ENCODE results near the gene WBP11. TPM values are rescaled to one million over a fixed set of nuclear protein-coding genes. Genes with fewer than 3 reads are reported as not detected.

WBP11 gene
- polyA plus RNA-seq, 1 donor: 57.4 TPM

DNA sequence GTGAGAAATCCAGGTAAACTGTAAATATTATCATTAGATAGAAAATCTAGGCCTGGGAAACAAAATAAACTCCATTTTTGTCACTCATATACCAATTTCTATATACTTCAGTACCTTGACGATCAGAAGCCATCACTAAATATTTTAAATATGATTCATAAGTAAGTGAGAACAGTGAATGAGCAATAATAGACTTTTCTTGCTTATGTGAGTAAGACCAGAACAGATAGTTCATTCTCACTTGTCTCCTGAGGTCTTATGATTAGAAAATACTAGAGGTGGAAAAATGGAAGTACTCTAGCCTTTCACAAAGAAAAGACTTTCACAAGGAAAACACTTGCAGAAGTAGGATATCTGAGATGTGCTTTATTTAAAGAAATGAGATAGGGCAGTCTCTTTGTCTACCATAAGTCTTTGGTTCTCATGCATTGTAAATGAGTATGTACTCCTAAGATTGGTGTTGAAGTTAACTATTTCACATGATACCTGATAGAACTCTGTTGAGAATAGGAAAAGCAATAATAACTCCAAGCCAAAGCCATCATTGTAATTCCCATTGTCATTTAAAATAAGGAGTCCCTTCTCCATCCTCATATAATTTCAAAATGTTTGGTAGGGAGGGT, 20.8 kb upstream of the WBP11 start:
- DNase-seq: no peak

DNA sequence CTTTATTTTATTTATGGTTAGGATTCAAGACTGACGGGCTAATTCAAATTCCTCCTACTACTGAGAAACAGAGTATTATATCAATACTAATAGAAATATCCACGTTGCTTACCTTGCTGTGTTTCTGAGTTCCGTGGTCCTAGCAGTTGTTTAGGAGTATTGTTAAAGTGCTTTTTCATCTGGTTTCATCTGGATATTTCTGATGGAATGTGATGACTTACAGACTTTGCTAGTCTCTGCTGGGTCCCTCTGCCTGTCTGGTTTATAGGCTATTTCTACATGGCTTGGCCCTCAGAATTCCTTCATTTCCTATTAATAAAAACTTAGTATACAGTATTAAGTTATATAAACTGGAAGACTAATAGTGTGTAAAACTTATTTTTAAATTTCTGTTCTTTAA, 10.7 kb upstream of the WBP11 start, which contains the start of gene SMCO3:
TSS of gene SMCO3 (minus strand) at position 169 of the 400 bp plus-strand sequence. CDS start 7,502 bp downstream, outside the sequence.
- DNase-seq: no peak

DNA sequence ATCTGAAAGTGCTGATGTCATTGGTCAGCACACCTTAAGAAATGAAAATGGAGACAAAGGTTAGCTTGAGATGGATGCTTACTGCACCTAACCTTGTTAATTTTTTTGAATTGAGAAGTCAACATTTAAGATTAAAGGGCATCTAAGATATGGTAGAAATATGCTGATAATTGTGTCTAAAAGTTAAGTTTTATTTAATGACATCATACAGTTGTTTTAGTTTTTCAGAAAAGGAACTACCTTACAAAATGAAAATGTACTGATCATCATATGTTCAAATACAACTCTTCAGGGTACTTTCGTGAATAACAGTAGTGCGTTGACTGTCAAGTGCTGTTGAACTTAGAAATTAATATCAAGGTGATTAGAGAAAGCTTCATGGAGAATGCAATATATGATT, 8.2 kb upstream of the WBP11 start:
- no peak for DNase-seq

DNA sequence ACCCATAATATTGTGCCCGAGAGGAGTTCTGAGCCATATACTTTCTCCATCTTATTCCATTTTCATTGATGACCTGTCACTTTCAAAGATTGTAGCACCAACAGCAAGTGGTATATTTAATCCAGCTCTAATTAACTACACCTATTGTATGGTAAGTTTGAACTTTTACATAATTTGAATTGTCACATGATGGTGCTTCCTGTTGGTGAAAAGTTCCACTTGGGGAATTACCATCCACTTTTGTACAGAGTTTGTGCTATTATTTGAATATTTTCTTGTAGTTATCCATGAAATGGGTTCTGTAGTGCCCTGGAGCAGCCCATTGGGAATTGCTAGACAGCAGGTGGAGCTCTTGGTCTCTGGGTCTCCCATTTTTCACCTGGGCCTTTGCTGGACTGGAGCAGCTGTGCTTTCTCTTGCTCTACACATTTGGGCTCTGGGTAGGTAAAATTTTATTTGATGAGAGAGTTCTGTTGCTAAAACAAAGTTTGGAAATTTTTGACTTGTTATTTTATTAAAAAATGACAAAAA, 7.7 kb upstream of the WBP11 start:
- DNase-seq: no peak

DNA sequence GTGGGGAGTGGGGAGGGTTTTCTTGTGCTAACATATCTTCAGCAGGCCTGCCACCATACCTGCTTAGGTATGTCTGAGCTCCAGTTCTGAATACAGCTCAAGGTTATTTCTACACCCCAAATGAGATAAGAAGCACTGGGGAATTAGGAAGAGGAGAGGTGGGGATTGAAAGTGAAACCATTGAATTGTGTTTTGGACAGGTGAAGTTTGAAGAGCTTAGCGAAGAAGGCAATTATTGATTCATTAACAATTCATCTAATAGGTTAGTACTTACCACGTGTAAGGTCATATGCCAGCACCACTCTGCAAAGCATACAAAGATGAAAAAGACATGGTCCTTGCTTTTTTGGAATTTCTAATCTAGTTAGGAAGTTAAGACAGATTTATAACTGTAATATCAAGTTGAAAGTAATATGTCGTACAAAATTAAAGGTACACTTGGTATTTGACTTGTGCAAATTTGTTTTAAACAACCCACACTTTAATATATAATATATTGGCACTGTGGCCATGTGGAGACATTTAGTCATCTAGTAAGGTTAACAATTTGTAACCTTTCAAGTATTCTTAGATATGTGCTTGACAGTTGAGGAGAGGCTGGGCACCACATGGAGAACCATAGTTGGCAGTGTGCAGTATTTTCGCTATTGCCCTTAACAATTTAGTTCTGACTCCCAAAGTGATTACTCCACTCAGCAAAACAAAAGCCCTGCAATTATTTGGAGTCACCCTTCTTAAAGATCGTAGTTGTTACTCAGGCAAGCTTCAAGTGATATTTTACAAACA, 7.1 kb upstream of the WBP11 start:
- DNase-seq: no peak

DNA sequence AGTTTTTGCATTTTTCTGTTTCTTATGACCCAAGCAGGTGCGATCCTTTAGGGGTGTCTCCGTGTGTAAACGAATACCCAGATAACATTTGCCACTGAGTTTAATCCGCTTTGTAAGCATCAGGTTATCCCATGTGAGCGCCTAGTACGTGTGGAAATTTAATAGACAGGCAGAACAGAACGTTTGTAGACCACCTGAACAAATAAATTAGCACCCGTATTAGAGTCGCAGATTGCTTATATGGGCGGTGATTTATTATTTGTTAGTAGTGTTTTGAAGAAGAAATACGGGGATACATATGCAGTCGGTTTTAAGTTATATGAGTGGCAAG, 517 bp upstream of the WBP11 start:
- no peak for DNase-seq

DNA sequence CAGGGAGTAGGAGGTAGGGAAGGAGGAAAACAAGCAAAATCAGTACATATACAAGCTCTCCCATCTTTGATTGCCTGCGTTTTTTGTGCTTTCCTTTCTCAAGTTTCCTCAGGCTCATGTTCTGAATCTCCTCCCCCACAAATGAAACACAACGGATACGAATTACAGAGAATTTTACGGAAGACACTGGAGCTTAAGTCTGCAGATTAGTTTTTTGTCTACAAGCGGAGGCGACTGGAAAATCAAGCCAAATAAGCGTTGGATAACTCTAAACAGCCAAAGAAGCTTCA, 612 bp downstream of the WBP11 start:
- no peak for DNase-seq

DNA sequence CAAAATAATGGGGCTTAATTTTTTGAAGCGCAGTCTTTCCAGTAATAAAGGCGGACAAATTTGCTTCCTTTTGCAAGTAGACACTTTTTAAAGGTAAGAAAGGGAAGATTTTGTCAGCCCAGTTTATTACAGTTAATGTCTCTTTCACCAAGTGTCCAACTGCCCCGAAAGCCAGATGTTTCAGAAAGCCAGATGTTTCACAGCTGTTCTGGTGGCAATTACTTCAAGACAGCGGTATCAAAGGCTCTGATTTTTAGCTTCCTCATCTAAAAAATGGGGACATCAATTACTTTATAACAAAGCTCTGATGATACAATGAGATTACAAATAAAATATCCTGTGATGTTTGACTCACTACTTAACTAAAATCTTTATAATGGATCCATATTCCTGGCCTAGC, 1.0 kb downstream of the WBP11 start:
- no peak for DNase-seq

DNA sequence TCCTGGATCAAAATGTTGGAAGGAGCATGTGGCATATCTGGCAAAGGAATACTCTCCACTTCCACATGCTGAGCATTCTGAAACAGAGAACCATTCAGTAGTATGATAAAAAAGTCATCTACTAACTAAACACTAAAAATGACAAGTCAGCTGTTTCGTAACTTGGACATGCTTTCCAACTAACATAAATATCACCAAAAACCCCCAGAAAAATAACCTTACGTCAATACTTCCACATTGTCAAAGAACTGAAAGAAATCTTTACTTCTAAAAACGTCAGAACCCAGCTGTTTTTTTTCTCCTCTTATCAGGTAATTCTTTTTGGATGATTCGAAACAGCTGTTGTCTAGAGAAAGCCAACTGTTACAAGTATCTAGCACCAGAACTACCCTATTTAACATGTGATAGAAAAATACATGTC, 8.2 kb downstream of the WBP11 start:
- no peak for DNase-seq

DNA sequence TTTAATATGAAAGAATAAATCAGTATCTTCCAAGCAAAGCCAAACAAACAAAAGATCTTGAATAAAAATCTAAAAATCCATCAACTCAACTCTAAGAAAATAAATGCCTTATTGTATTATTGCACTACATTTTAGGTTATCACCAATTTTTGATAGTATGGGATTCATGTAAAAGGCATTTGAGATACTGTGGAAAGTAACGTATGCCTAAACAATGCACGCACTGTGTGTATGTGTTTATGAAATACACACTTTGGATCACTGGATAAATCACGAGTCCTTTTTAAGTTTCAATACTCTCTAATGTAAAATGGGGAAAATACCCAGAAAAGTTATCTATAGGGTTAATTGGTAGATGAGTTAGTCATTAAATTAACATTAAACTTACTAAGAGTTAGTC, 17.7 kb downstream of the WBP11 start:
- DNase-seq: no peak

DNA sequence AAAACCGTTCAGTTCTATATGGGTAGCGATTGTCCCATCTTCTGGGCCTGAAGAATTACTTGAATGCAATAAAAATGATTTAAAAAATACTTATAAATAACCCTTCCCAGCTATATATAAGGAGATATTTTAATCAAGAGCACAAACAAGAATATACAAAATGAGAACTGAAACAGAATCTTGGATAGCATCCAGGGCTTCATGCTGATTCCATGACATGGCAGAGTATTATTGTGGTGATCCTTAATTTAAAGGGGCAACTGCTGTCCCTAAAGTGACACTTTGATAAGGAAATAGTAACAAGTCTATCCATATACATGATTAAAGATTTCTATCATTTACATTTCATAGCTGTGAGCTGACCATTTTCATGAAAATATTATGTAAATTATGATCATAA, 18.8 kb downstream of the WBP11 start:
- no peak for DNase-seq

DNA sequence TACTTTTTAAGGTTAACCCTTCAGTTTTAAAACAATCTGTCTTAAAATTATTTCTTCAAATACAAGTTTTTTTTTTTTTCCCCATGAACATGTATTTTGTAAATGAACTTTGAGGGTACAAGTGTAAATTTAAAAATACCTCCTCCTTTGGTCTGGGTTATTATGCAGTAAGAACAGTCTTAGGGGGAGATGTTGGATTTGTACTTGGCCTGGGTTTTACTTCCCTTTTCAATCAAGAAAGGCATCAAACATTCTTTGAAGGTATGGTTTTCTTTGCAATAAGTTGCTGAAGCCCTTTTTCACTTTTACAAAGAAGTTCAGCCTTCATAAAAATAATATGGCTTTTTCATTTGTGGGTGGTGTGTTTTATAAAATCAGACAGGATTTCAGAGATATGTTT, 20.5 kb downstream of the WBP11 start:
- DNase-seq: no peak

DNA sequence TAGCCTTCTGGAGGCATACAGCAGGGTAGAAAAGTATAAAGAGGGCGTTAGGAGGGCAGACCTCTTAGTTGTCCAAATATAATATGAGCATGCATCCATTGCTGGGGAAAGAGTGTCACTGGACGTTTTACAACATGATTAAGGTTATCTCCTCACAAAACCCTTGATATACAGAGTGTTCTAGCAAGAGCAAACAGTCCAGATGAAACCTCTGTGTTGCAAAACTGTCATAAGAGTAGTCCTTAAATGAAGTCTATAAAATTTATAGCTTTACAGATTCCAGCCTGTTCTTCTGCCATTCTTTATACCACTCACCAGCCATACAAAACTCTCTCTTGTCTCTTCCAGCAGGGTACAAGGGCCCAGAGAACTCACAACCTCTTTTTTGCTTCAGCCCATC, 21.7 kb downstream of the WBP11 start:
- no peak for DNase-seq

DNA sequence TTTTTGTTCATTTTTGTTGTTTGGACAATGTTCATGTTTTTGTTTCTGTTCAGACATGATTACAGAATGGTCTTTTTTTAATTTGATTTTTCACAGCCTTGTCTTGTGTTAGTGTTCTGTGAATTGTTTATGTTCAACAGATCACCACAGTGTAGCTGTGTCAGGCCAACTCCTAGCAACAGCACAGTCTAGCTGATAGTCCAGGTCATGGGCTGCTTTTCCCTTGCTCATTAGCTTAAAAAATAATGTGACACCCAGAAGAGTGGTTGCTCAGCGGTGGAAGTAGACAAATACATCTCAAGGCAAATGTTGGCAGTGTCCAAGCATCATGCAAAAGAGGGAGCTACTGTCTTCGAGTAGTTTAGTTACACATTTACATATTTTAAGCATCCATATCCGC, 22.4 kb downstream of the WBP11 start:
- DNase-seq: no peak

DNA sequence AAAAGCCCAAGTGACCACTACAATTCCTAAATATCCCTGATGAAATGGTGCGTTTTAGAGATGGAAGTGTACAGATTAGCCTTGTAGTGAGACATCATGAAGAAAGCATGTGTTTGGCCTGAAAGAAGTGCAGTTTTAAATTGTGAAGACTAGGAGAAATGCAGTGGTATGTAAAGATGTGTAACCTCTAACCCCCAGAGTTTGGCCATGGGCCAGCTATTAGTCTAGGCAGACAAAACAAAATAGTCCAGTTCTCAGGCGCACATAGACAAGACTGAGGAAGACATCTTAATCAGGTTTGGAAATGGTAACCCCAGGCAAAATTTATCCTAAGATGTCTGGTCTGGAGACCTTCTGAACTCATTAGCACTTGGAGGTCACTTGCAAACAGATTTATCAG, 23.4 kb downstream of the WBP11 start:
- DNase-seq: no peak

DNA sequence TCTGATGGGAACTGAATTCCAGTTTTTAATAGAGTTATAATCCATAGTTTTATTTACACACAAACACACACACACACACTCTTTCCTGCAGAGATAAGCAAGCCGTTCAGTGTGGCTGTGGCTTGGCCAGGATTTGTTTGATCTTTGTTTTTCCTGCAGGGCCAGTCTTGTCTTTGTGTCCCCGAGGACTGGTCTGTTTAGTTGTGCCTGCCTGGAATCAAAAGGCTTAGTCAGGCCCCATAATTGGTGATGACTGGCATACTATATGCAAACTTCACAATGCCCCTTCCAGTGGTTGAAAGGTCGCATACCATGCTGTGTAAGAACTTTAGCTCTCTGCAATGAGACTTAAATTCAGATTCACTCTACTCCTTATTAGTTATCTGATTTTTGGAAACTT, 26.0 kb downstream of the WBP11 start:
- DNase-seq: no peak

DNA sequence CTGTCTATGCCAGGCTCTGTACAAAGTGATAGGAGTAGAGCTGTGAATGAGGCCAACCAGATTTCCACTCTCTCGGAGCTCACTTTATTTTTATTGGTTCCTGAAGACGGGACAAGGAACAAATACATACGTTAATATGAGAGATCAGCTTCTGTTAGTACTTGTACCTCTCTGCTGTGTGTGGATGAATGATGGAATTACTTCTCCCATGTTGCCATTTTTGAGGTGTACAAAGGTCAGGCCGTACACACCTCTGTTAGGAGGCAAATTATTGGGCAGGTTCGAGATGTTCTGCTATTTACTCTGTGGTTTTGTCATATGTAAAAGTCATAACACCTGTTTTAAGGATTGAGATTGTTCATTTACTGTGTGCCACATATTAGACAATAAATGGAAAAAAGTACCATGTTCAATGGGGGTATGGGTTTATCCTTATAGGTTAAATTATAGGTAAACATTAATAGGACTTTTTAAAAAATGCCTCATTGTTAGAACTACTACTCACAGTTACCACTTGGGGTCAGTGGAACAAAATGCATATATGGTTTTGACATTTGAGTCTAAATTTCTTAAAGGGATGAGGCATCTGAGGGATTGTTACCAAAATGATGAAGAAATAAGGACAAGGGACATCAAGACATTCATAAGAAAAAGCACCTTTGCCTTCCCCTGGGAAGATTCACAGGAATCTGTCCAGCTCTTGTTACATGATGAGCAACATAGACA, 26.9 kb downstream of the WBP11 start:
- no peak for DNase-seq

DNA sequence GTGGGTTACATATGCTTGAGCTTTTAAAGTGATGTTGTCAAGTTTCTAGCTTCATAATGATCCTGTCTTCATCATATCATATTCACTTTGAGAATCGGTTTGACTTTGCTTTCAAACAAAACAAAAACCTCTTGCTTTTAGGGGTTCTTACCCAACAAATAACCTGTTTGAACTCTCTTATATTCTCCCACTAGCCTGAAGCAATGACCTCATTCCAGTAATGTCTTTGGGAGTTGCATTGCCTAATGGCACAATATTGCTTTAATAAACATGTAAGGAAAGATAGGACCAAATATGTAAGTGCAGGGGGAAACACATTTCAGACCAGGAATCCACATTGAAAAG, 27.7 kb downstream of the WBP11 start:
- no peak for DNase-seq

DNA sequence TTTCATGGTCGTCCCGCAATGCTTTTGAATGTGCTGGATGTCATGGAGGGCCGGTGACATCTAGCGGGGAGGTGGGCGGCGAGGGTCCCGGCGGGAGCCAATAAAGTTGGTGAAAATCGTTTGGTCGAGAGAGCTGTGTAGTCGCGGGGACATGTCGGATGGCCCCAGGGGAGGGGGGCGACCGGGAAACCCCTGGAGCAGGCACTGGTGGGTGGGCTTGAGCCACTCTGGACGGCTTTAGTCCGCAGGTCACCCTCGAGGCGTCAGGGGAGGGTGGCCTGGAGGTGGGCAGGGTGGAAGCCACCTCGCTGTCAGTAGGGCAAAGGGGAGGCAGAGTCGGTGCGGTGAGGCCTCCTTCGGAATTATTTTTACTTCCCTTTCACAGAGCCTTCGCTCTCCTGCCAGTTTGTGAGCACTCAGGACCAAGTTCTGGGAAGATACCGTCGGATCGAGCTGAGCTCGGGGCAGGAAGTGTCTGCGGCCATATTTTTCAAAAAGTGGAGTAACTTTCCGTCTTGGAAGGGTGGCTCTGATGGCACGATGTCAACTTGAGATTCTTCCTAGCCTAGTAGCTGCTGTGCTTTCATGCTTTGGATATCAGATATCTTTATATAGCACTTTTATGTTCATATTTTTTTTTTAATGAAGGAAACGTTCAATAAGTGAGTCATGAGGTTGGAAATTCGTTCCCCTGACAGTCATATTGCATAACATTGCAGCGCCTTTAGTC, 28.2 kb downstream of the WBP11 start:
- peak; percentile 76 for DNase-seq

DNA sequence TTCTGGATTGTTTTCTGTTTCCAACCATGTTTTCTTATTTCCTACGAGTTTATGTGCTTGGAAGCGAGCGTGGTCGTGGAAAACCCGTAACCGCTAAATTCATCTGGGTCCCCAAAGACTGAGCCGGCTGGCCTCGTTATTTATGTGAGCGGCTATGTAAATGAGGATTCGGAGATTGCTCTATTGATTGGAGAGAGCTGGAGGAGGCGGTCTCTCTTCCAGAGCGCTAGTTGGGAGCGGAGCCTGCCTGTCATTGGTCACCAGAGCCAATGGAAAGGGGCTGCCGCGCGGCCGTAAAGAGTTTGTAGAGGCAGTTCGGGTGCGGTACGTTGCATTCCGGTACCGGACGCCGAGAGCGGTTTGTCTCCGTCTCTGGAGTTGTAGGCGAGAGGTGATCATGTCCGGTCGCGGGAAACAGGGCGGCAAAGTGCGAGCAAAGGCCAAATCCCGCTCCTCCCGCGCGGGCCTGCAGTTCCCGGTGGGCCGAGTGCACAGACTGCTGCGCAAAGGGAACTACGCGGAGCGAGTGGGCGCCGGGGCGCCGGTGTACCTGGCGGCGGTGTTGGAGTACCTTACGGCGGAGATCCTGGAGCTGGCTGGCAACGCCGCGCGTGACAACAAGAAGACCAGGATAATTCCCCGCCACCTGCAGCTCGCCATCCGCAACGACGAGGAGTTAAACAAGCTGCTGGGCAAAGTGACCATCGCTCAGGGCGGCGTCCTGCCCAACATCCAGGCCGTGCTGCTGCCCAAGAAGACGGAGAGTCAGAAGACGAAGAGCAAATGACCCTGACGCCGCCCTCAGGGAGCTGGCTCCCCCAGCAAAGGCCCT, 29.0 kb downstream of the WBP11 start:
- DNase-seq: peak; percentile 95

DNA sequence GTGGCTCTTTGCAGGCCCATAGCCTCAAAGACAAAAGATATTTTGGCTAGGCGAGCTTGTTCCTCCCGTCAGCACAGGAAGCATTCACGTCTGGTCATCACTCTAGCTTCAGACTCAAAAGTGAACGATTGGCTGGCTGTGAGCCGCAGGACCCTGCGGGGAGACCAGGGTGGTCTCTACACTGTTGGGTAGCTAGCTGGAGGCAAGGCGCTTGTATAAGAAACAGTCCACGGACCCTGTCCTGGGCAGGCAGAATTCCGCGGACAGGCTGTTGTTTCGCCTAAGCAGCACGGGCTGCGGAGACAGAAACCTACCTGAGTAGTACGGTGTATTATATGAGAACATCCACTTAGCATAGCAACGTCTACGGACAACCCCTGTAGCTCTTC, 29.6 kb downstream of the WBP11 start:
- DNase-seq: no peak

DNA sequence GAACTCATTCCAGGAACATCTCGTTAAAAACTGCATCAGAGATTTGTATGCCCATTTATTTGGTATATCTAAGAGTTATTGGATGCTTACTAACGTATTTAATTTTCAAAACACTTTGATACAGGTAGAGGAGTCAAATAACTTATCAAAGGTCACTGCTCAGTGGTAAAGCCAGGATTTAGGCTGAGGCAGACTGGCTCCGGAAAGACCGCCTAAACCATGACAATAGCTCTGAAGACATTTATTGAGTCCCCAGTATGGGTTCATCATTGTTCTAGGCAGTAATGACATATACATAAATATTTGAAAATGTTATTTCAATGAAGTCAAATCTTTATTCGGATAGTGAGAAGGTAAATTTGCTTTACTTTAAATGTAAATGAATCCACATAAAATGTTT, 30.3 kb downstream of the WBP11 start:
- no peak for DNase-seq

Data from hindlimb muscle (tissue), 1 donor.